H1 (cell line): ENCODE measurements around the gene CNDP2. TPM values are rescaled to one million over a fixed set of nuclear protein-coding genes. Genes with fewer than 3 reads are reported as not detected.

ENCODE experiments used
- SP2 ChIP-seq: IDR thresholded peaks from 2 replicates; pipeline ENCODE4 v1.6.1; 2012; ENCODE audit warnings: mild to moderate bottlenecking, low read length, inconsistent platforms
- polyA plus RNA-seq, 7 experiments: library from polyadenylated mRNA; depleted of rRNA in 3 of 7; stranded (reverse) in 5 of 7; unstranded in 2 of 7; fragments of >200 nt in 5 of 7; fragments of 200-250 nt in 2 of 7; gene quantifications; 1 replicate in 5 of 7; 2 replicates in 1 of 7; 4 replicates in 1 of 7; pipeline versions ENCODE4 v1.2.1 to v1.2.3, GENCODE V29; 2011 to 2013; ENCODE audit warnings: missing spikeins in 2 of 7, mixed read lengths in 2 of 7
- total RNA-seq: library from RNA; stranded (reverse); fragmentation: NEBNext Ultra II Directional; extraction: Animal tissue kit (Norgen Biotek cat#: 25700); gene quantifications from 2 replicates; pipeline ENCODE4 v1.2.1, GENCODE V29; 2021

CNDP2 gene
- total and polyA plus RNA-seq, 2 of the 8 experiments (the other 6 are each of a cell fraction or from before 2014, with no cell fraction given): 71.8 to 243 TPM

DNA sequence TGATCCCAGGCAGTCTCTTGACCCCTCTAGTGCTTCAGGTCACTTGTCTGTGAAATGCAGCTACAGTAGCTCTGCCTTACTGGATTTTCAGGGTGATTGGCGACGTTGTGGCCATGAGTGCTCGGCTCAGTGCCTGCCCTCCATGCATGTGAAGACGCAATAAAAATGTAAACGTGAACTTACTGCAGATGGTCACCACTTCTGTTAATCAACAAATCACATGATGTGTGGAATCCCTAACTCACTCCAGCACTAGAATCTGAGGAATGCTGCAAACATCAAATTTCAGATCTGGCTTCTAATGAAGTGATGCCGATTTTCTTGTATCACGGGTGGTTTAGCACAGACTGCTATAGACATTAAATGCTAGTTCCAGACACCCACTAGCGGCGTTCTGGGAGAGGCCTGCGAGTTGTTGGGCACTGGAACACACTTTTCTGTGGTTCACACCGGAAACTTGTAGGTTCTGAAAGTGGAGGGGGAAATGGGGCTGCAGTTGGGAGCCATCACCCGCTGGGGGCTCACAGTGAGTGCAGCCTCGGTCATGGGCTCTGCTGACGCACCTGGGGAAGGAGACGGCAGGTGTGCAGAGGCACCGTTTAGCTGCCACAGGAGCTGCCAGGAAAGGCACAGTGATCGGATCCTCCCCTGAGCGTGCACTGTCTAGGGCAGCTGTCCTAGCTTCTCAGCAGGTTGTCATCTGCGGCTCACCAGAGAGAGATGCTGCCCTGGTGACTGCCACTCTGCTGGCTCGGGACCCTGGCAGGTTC lies 44.7 kb downstream of the CNDP2 start (continued):
- TF ChIP-seq SP2: no peak
